ENCODE results near the gene MRPL52. TPM values are rescaled to one million over a fixed set of nuclear protein-coding genes. Genes with fewer than 3 reads are reported as not detected.

MRPL52 gene
- total and polyA plus RNA-seq, 2 of the 13 experiments (the other 11 are each of a cell fraction or from before 2014, with no cell fraction given) = 118 to 329 TPM

GRCh38 chr14:22821193-22822015 lies 8.3 kb upstream of the MRPL52 start (continued):
- TF ChIP-seq ZC3H13 (CRISPR knock-in tag; IDR thresholded peaks at IDR 0.05) = no peak
- no peak for TF ChIP-seq HOXA7 (CRISPR knock-in tag; IDR thresholded peaks at IDR 0.05)
- no peak for TF ChIP-seq HMGA1 (CRISPR knock-in tag; conservative IDR thresholded peaks at IDR 0.05)
- no peak for TF ChIP-seq SIX1 (CRISPR knock-in tag; IDR thresholded peaks at IDR 0.05; ENCODE audit: borderline replicate concordance)
- TF ChIP-seq HOXA5 (CRISPR knock-in tag; IDR thresholded peaks at IDR 0.05) = peak; percentile 54; the same call in 1 of the 2 replicates
- no peak for TF ChIP-seq ZNF576 (CRISPR knock-in tag; IDR thresholded peaks at IDR 0.05)
- TF ChIP-seq SMC3 (IDR thresholded peaks at IDR 0.05; ENCODE audit: low read length) = no peak
- TF ChIP-seq ZSCAN22 (CRISPR knock-in tag; IDR thresholded peaks at IDR 0.05) = no peak
- peak; percentile 73; the same call in 1 of the 2 replicates for TF ChIP-seq AKAP8 (CRISPR knock-in tag; IDR thresholded peaks at IDR 0.05)
- no peak for TF ChIP-seq NFIB (CRISPR knock-in tag; IDR thresholded peaks at IDR 0.05; ENCODE audit: borderline replicate concordance)
- no peak for TF ChIP-seq TCF7 (IDR thresholded peaks at IDR 0.05; ENCODE audit: low read depth)
- TF ChIP-seq ZNF710 (CRISPR knock-in tag; IDR thresholded peaks at IDR 0.05; ENCODE audit: borderline replicate concordance) = no peak; the same call in 1 of the 2 replicates
- TF ChIP-seq ZNF44 (CRISPR knock-in tag; IDR thresholded peaks at IDR 0.05) = 0 out of 2 replicates have a peak, but pooled peaks have one; percentile 70
- no peak for TF ChIP-seq ZNF460 (CRISPR knock-in tag; IDR thresholded peaks at IDR 0.05; ENCODE audit: borderline replicate concordance)
- peak; percentile 72; the same call in 1 of the 2 replicates for TF ChIP-seq DMAP1 (CRISPR knock-in tag; IDR thresholded peaks at IDR 0.05)
- TF ChIP-seq, protein P1, sequence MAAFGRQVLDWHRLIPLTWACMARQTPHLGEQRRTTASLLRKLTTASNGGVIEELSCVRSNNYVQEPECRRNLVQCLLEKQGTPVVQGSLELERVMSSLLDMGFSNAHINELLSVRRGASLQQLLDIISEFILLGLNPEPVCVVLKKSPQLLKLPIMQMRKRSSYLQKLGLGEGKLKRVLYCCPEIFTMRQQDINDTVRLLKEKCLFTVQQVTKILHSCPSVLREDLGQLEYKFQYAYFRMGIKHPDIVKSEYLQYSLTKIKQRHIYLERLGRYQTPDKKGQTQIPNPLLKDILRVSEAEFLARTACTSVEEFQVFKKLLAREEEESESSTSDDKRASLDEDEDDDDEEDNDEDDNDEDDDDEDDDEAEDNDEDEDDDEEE (CRISPR knock-in tag; IDR thresholded peaks at IDR 0.05) = 0 out of 2 replicates have a peak, but pooled peaks have one; percentile 63
- TF ChIP-seq, protein P2, sequence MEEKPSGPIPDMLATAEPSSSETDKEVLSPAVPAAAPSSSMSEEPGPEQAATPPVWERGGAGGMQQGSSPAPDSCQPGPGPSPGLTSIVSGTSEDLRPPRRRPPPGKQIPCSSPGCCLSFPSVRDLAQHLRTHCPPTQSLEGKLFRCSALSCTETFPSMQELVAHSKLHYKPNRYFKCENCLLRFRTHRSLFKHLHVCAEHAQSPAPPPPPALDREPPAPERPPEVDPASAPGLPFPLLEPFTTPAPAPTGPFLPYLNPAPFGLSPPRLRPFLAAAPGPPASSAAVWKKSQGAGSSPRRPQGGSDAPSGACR (CRISPR knock-in tag; IDR thresholded peaks at IDR 0.05) = peak; percentile 65; the same call in 1 of the 2 replicates
- no peak for TF ChIP-seq ZNF337 (CRISPR knock-in tag; IDR thresholded peaks at IDR 0.05; ENCODE audit: borderline replicate concordance, low read depth)
- TF ChIP-seq, protein P3, sequence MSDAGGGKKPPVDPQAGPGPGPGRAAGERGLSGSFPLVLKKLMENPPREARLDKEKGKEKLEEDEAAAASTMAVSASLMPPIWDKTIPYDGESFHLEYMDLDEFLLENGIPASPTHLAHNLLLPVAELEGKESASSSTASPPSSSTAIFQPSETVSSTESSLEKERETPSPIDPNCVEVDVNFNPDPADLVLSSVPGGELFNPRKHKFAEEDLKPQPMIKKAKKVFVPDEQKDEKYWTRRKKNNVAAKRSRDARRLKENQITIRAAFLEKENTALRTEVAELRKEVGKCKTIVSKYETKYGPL (CRISPR knock-in tag; IDR thresholded peaks at IDR 0.05) = 0 out of 2 replicates have a peak, but pooled peaks have one; percentile 41
- TF ChIP-seq ZNF296 (CRISPR knock-in tag; conservative IDR thresholded peaks at IDR 0.05) = no peak; the same call in 1 of the 2 replicates
- peak; percentile 73; the same call in 1 of the 2 replicates for TF ChIP-seq ARNT2 (CRISPR knock-in tag; IDR thresholded peaks at IDR 0.05; ENCODE audit: low read depth)
- no peak for TF ChIP-seq ZNF557 (CRISPR knock-in tag; IDR thresholded peaks at IDR 0.05)

All from HepG2 (cell line).